IMR-90 (cell line): Measurements from ENCODE around the gene ALX4. TPM values are rescaled to one million over a fixed set of nuclear protein-coding genes. Genes with fewer than 3 reads are reported as not detected.

Experiments
- ATAC-seq: fragments of 200-7000 bp; cut with Tn5 transposase; 2 replicates; pipeline ENCODE4 v1.9.1; 2020; ENCODE audit warnings: low read depth, mild to moderate bottlenecking, moderate library complexity
- BruUV-seq: library from RNA; stranded (reverse); fragments of 400-500 nt; replicated peaks from 2 replicates; lab custom pipeline; 2021; lab: Mats Ljungman, UMichigan
- CTCF ChIA-PET: fragments of 300-600 bp; formaldehyde crosslinking; extraction: SDS; loops from one replicate; lab custom pipeline; 2021; ENCODE audit warnings: antibody characterized with exemption; lab: Yijun Ruan, JAX
- POLR2A ChIA-PET: fragments of 300-600 bp; sonication (Branson Sonifier 250); formaldehyde crosslinking; loops from one replicate; lab custom pipeline; 2022; ENCODE audit warnings: antibody characterized with exemption; ENCODE audit not compliant: unreplicated experiment; lab: Charles Lee
- DNase-seq: peaks from one replicate; pipeline ENCODE4 v3.0.0; 2013
- H2AFZ ChIP-seq: replicated peaks from 2 replicates; pipeline ENCODE3; 2013; ENCODE audit warnings: low read length, mild to moderate bottlenecking; ENCODE audit not compliant: poor library complexity
- H2AK5ac ChIP-seq: 2 replicates; pipeline ENCODE4 v1.6.1; 2013; ENCODE audit warnings: low read depth, low read length, inconsistent platforms
- H2AK9ac ChIP-seq: replicated peaks from 2 replicates; pipeline ENCODE3; 2013; ENCODE audit warnings: mild to moderate bottlenecking, low read depth, low read length, moderate library complexity; ENCODE audit not compliant: poor library complexity
- H2BK120ac ChIP-seq: 2 replicates; pipeline ENCODE4 v1.6.1; 2013; ENCODE audit warnings: low read depth, low read length, inconsistent platforms
- H2BK15ac ChIP-seq: 3 replicates; pipeline ENCODE4 v1.6.1; 2013; ENCODE audit warnings: low read depth, low read length, inconsistent platforms
- H2BK20ac ChIP-seq: 2 replicates; pipeline ENCODE4 v1.6.1; 2013; ENCODE audit warnings: low read depth, mild to moderate bottlenecking, inconsistent platforms, low read length, moderate library complexity
- H2BK5ac ChIP-seq: 2 replicates; pipeline ENCODE4 v1.6.1; 2013; ENCODE audit warnings: mild to moderate bottlenecking, low read depth, low read length, inconsistent platforms; ENCODE audit not compliant: poor library complexity, severe bottlenecking
- H3K14ac ChIP-seq: replicated peaks from 2 replicates; pipeline ENCODE4 v1.6.1; 2013; ENCODE audit warnings: low read depth, low read length, inconsistent platforms
- H3K18ac ChIP-seq: 2 replicates; pipeline ENCODE4 v1.6.1; 2013; ENCODE audit warnings: low read depth, low read length, control low read depth
- H3K23ac ChIP-seq: 2 replicates; pipeline ENCODE4 v1.6.1; 2013; ENCODE audit warnings: low read depth, low read length, inconsistent platforms
- H3K27ac ChIP-seq: 2 replicates; pipeline ENCODE4 v1.5.1; 2013; ENCODE audit warnings: mild to moderate bottlenecking, control low read depth, low read length; ENCODE audit not compliant: insufficient read depth
- H3K27me3 ChIP-seq: 2 replicates; pipeline ENCODE4 v1.6.1; 2013; ENCODE audit warnings: low read length; ENCODE audit not compliant: control insufficient read depth, insufficient read depth
- H3K36me3 ChIP-seq: 2 replicates; pipeline ENCODE4 v1.6.1; 2013; ENCODE audit warnings: low read length, mixed read lengths; ENCODE audit not compliant: control insufficient read depth, insufficient read depth
- H3K4ac ChIP-seq: 2 replicates; pipeline ENCODE4 v1.6.1; 2013; ENCODE audit warnings: low read depth, low read length, inconsistent platforms
- H3K4me1 ChIP-seq: 2 replicates; pipeline ENCODE4 v1.6.1; 2013; ENCODE audit warnings: low read length, mixed read lengths; ENCODE audit not compliant: control insufficient read depth, insufficient read depth
- H3K4me2 ChIP-seq: 2 replicates; pipeline ENCODE4 v1.6.1; 2013; ENCODE audit warnings: low read depth, mild to moderate bottlenecking, control low read depth, low read length, moderate library complexity
- H3K4me3 ChIP-seq: 2 replicates; pipeline ENCODE4 v1.5.1; 2013; ENCODE audit warnings: low read depth, mild to moderate bottlenecking, control low read depth, low read length, moderate library complexity; ENCODE audit not compliant: insufficient read depth
- H3K56ac ChIP-seq: 2 replicates; pipeline ENCODE4 v1.6.1; 2013; ENCODE audit warnings: low read length, inconsistent platforms; ENCODE audit not compliant: insufficient read depth; ENCODE audit errors: extremely low read depth
- H3K79me1 ChIP-seq, 2 experiments: 2 replicates each; pipeline ENCODE4 v1.6.1; 2013; ENCODE audit warnings: low read length in 2 of 2, inconsistent platforms in 1 of 2, low read depth in 1 of 2
- H3K9ac ChIP-seq: 2 replicates; pipeline ENCODE4 v1.6.1; 2013; ENCODE audit warnings: low read depth, low read length, control low read depth
- H3K9me1 ChIP-seq: 2 replicates; pipeline ENCODE4 v1.6.1; 2013; ENCODE audit warnings: low read length, inconsistent platforms; ENCODE audit not compliant: insufficient read depth
- H3K9me3 ChIP-seq: 2 replicates; pipeline ENCODE4 v1.6.1; 2013; ENCODE audit warnings: low read length; ENCODE audit not compliant: control insufficient read depth, insufficient read depth
- H4K20me1 ChIP-seq: 2 replicates; pipeline ENCODE4 v1.6.1; 2013; ENCODE audit warnings: low read length, inconsistent platforms; ENCODE audit not compliant: insufficient read depth
- H4K5ac ChIP-seq: 2 replicates; pipeline ENCODE4 v1.6.1; 2013; ENCODE audit warnings: mild to moderate bottlenecking, low read depth, low read length, control low read depth
- H4K8ac ChIP-seq, 2 experiments: 2 replicates each; pipeline ENCODE4 v1.6.1; 2013; ENCODE audit warnings: low read depth in 2 of 2, low read length in 2 of 2, control low read depth in 1 of 2, inconsistent platforms in 1 of 2
- H4K91ac ChIP-seq: 2 replicates; pipeline ENCODE4 v1.6.1; 2013; ENCODE audit warnings: low read depth, low read length, inconsistent platforms; ENCODE audit not compliant: insufficient read depth
- CEBPB ChIP-seq: IDR thresholded peaks from 2 replicates; pipeline ENCODE4 v1.6.1; 2012; ENCODE audit warnings: low read depth, low read length, improper control_type of control experiment
- FOS ChIP-seq: fragments of 150-350 bp; IDR thresholded peaks from 2 replicates; pipeline ENCODE4 v1.6.1; 2016; ENCODE audit warnings: low read depth, low read length
- USF2 ChIP-seq: fragments of 150-350 bp; IDR thresholded peaks from 2 replicates; pipeline ENCODE4 v1.6.1; 2017; ENCODE audit warnings: mild to moderate bottlenecking, antibody characterized with exemption, low read length, low read depth
- WGBS, 2 experiments: methylation state at CpG; one replicate each; pipeline versions ENCODE4 v1.1.5 to v1.1.7; 2013; ENCODE audit warnings: missing lambda C conversion rate in 2 of 2; ENCODE audit not compliant: insufficient read length in 1 of 2; ENCODE audit errors: extremely low coverage in 2 of 2; 5-methylcytosine and 5-hydroxymethylcytosine counted together
- dilution Hi-C: fragments of 300-500 bp; cut with HindIII; formaldehyde crosslinking; loops from one replicate; pipeline ENCODE4 v1.14.3; 2018; ENCODE audit warnings: low sequenced_read_pairs; ENCODE audit not compliant: unreplicated experiment
- in situ Hi-C: fragments of 300-500 bp; cut with MboI; formaldehyde crosslinking; loops from 3 replicates; pipeline ENCODE4 v1.14.3; 2019; ENCODE audit warnings: low sequenced_read_pairs, inconsistent platforms, mixed read lengths
- intact Hi-C: fragments of 100-400 bp; cut with micrococcal nuclease; formaldehyde crosslinking; loops from 2 replicates; pipeline ENCODE4 v1.10.0; 2022
- polyA plus RNA-seq, 3 experiments: library from polyadenylated mRNA; depleted of rRNA; stranded (reverse); fragments of >200 nt; gene quantifications; 2 replicates each; pipeline ENCODE4 v1.2.3, GENCODE V29; 2012; ENCODE audit warnings: low replicate concordance in 1 of 3
- total RNA-seq: library from RNA; depleted of rRNA; stranded (reverse); fragments of >200 nt; gene quantifications from 2 replicates; pipeline ENCODE4 v1.2.3, GENCODE V29; 2012

The ALX4 gene
- total and polyA plus RNA-seq, 2 of the 4 experiments (the other 2 are of a cell fraction): not detected

GRCh38 chr11:44244639-44245310, 65.2 kb downstream of the ALX4 start:
- H3K4me1 ChIP-seq: peaks cover 26% of the 10 kb centered on the region
- peaks cover 0 to 11% of the 10 kb centered on the region in 2 experiments; a peak in 2 of 4 replicates for H3K79me1 ChIP-seq
- H3K9me3 ChIP-seq: no peaks in the 10 kb centered on the region
- H3K14ac ChIP-seq: peak overlapping the region; percentile 43; the same call in 1 of the 2 replicates
- peak overlapping the region; percentile 95 for H3K4ac ChIP-seq
- H3K36me3 ChIP-seq: 0 out of 2 replicates have a peak, but pooled peaks cover 4% of the 10 kb centered on the region
- H3K27me3 ChIP-seq: no peaks in the 10 kb centered on the region
- peak overlapping the region; percentile 82; the same call in 1 of the 2 replicates for H3K23ac ChIP-seq
- peaks cover 11% of the 10 kb centered on the region for H3K9me1 ChIP-seq
- no CpG with 5 or more reads among the region's 8 CpGs for WGBS, 2 experiments
- peak overlapping the region; percentile 98 for H2BK20ac ChIP-seq
- no peak overlapping the region for H3K9ac ChIP-seq
- H2AFZ ChIP-seq: no peak overlapping the region
- peak overlapping the region; percentile 97 for H2BK120ac ChIP-seq
- TF ChIP-seq FOS: 0 out of 2 replicates have a peak, but pooled peaks have one; percentile 1
- TF ChIP-seq CEBPB: no peak
- TF ChIP-seq USF2: no peak
- H3K27ac ChIP-seq: no peak overlapping the region
- in situ Hi-C loops (no loop called here), dilution Hi-C loops (no loop called here), intact Hi-C loops (loop anchor here (1.0 kb wide), 1 partner anchor 43 kb away; no protein-coding TSS in a partner anchor)
- H2AK5ac ChIP-seq: peak overlapping the region; percentile 2; the same call in 1 of the 2 replicates
- H3K4me3 ChIP-seq: no peak overlapping the region
- H3K18ac ChIP-seq: peak overlapping the region; percentile 71; the same call in 1 of the 2 replicates
- H2AK9ac ChIP-seq: no peak overlapping the region
- ATAC-seq (peak; percentile 18; the same call in 1 of the 2 replicates), DNase-seq (peak; percentile 43)
- H4K5ac ChIP-seq: peak overlapping the region; percentile 24; the same call in 1 of the 2 replicates
- no peak overlapping the region for H3K4me2 ChIP-seq
- no peaks in the 10 kb centered on the region for H4K20me1 ChIP-seq
- H2BK5ac ChIP-seq: no peak overlapping the region
- peak overlapping the region; percentile 77; the same call in 1 of the 3 replicates for H2BK15ac ChIP-seq
- H4K8ac ChIP-seq: peak overlapping the region; percentile 35 to 57
- TSS peak; percentile 56 for BruUV-seq
- peak overlapping the region; percentile 39; the same call in 1 of the 2 replicates for H3K56ac ChIP-seq
- POLR2A ChIA-PET: no interaction called here
- CTCF ChIA-PET: interaction anchor here (0.9 kb wide), 1 partner anchor 66 kb away, joined by 4 read pairs; no protein-coding TSS in a partner anchor
- peak overlapping the region; percentile 93 for H4K91ac ChIP-seq
